Adrenal gland (tissue), 12 donors: ENCODE measurements around the gene ATXN7. TPM values are rescaled to one million over a fixed set of nuclear protein-coding genes. Genes with fewer than 3 reads are reported as not detected.
A peak's percentile ranks its signal among the peaks of the same experiment; 100 is the strongest.

Experiments used
- DNase-seq, 7 donors: peaks; one replicate each; pipeline ENCODE4 v3.0.0-alpha.2; 2019 to 2020
- H3K27ac ChIP-seq, 5 donors: fragments of 200-600 bp; sonication (generic) in 4 of 5; 1 replicate in 3 of 5; 2 replicates in 2 of 5; pipeline versions ENCODE4 v1.5.1 to v1.8.0; 2016 to 2020; ENCODE audit warnings: mild to moderate bottlenecking in 1 of 5
- H3K27me3 ChIP-seq: fragments of 200-600 bp; 2 replicates; pipeline ENCODE4 v1.8.0; 2021
- H3K36me3 ChIP-seq, 2 donors: fragments of 200-600 bp; replicated peaks in 1 of 2; 1 replicate in 1 of 2; 2 replicates in 1 of 2; pipeline versions ENCODE4 v1.5.1 to v1.8.0; 2018 to 2022
- H3K4me1 ChIP-seq, 2 donors: fragments of 200-600 bp; replicated peaks in 1 of 2; 1 replicate in 1 of 2; 2 replicates in 1 of 2; pipeline versions ENCODE4 v1.5.1 to v1.8.0; 2018 to 2021
- H3K4me3 ChIP-seq, 4 donors: fragments of 200-600 bp; sonication (generic) in 3 of 4; one replicate each; pipeline ENCODE4 v1.5.1; 2016 to 2018
- H3K9me3 ChIP-seq, 3 donors: fragments of 200-600 bp; sonication (generic) in 1 of 3; replicated peaks in 1 of 3; 1 replicate in 2 of 3; 2 replicates in 1 of 3; pipeline versions ENCODE4 v1.5.1 to v1.8.0; 2016 to 2021
- POLR2A ChIP-seq, 2 donors: fragments of 450-650 bp; IDR thresholded peaks; one replicate each; pipeline ENCODE4 v1.6.1; 2017; ENCODE audit warnings: antibody characterized with exemption in 2 of 2, mild to moderate bottlenecking in 2 of 2, moderate library complexity in 1 of 2
- WGBS, 4 donors: extraction: QIAGEN DNeasy Blood & Tissue Kit in 2 of 4; methylation state at CpG; one replicate each; pipeline versions ENCODE4 v1.1.5 to v1.1.7; 2013 to 2017; 5-methylcytosine and 5-hydroxymethylcytosine counted together
- intact Hi-C, 2 donors: fragments of 100-400 bp; cut with DNase I; formaldehyde crosslinking; loops; one replicate each; pipeline versions ENCODE4 v1.14.1 to v1.15.0; 2022 to 2023
- polyA plus RNA-seq, 3 donors: library from polyadenylated mRNA; stranded (reverse); fragments of 200-250 nt in 2 of 3; fragments of 350-450 nt in 1 of 3; fragmentation: Illumina TruSeq in 1 of 3; extraction: RNeasy Lipid Tissue Mini Kit (QIAGEN cat#74804) in 1 of 3; gene quantifications; one replicate each; pipeline ENCODE4 v1.2.3, GENCODE V29; 2013 to 2014
- total RNA-seq, 9 donors: library from RNA; depleted of rRNA in 4 of 9; stranded (reverse); fragments of >200 nt in 4 of 9; fragments of 120-200 nt in 1 of 9; fragmentation: NEBNext Ultra II Directional in 1 of 9; extraction: Animal tissue kit (Norgen Biotek cat#: 25700) in 1 of 9; gene quantifications; one replicate each; pipeline versions ENCODE4 v1.1.0 to v1.2.4, GENCODE V29; 2013 to 2023
- TF ChIP-seq, protein P1 (sequence below), 6 experiments: fragments of 450-650 bp in 4 of 6; fragments of 200-600 bp in 2 of 6; sonication (generic) in 1 of 6; IDR thresholded peaks; 1 replicate in 5 of 6; 2 replicates in 1 of 6; pipeline versions ENCODE4 v1.5.1 to v1.8.0; 2016 to 2021; ENCODE audit warnings: antibody characterized with exemption in 6 of 6, mild to moderate bottlenecking in 2 of 6, moderate library complexity in 1 of 6
- donor health status: healthy with polysubstance abuse.
- donor health status: Bipolar disorder and iron deficiency.
- donor health status: DM: yes; HTN: yes; CAD: no.
- donor health status: DM: no; HTN: no; CAD: no.
- donor health status: DM: no; HTN: no; CAD: no.
- donor health status: DM: yes; HTN: yes; CAD: no.

The ATXN7 gene
- total and polyA plus RNA-seq, 12 donors, result 4.1 to 27.3 (median 18.0) TPM

DNA sequence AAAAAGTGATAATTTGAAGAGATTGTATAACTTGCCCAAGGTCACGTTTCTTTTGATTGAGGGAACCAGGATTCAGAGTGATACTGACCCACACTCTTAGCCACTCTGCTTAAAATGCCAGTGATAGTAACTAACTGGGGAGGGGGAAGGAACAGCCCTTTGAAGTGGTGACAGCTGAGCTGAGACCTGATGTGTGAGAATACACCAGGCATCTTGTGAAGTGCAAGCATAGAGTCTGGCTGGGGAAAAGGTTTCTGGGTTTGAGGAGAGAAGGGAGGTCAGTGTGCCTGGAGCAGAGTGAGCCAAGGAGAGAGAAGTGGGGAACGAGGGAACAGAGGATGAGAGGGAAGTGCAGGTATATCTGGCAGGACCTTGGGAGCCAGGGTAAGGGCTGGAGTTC, 83.9 kb downstream of the ATXN7 start:
- Histone ChIP-seq H3K9me3 (no peaks in the 10 kb centered on the region), H3K27ac (no peak overlapping the region), H3K4me1 (peaks cover 22 to 31% of the 10 kb centered on the region in 2 donors), H3K4me3 (no peak overlapping the region), H3K36me3 (no peaks in the 10 kb centered on the region), H3K27me3 (no peaks in the 10 kb centered on the region)
- no peak for DNase-seq
- WGBS, 4 donors, result 60 to 64% (median 63%) methylated on average over 2 of the region's 2 CpGs
- intact Hi-C loops, result no loop called here
- no peak for TF ChIP-seq POLR2A (IDR thresholded peaks at IDR 0.05)
- TF ChIP-seq, protein P1, sequence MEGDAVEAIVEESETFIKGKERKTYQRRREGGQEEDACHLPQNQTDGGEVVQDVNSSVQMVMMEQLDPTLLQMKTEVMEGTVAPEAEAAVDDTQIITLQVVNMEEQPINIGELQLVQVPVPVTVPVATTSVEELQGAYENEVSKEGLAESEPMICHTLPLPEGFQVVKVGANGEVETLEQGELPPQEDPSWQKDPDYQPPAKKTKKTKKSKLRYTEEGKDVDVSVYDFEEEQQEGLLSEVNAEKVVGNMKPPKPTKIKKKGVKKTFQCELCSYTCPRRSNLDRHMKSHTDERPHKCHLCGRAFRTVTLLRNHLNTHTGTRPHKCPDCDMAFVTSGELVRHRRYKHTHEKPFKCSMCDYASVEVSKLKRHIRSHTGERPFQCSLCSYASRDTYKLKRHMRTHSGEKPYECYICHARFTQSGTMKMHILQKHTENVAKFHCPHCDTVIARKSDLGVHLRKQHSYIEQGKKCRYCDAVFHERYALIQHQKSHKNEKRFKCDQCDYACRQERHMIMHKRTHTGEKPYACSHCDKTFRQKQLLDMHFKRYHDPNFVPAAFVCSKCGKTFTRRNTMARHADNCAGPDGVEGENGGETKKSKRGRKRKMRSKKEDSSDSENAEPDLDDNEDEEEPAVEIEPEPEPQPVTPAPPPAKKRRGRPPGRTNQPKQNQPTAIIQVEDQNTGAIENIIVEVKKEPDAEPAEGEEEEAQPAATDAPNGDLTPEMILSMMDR (IDR thresholded peaks at IDR 0.05), result no peak

DNA sequence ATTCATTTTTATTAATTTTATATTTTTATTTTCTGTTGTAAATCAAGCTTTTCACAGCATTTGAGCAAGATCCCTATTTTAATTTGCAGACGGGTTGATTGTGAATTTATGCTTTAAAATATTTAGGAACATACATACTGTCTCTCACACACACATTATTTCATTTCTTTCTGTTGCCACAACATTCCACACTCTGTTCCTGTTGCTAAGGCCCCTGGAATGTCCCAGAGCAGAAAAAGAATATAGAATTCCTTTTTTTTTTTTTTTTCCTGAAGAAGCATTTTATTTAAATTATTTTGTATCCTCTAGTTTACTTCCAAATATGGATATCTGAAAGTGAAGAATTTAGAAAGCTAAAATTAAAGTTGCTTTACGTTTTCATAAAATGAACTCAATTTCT, 85.3 kb downstream of the ATXN7 start:
- Histone ChIP-seq H3K27ac (no peak overlapping the region), H3K27me3 (no peaks in the 10 kb centered on the region), H3K4me3 (no peak overlapping the region), H3K36me3 (no peaks in the 10 kb centered on the region), H3K4me1 (peaks cover 22 to 31% of the 10 kb centered on the region in 2 donors), H3K9me3 (no peaks in the 10 kb centered on the region)
- intact Hi-C loops, result no loop called here
- no peak for DNase-seq
- WGBS, 4 donors, result 79 to 89% (median 85%) methylated on average over 2 of the region's 2 CpGs
- TF ChIP-seq POLR2A (IDR thresholded peaks at IDR 0.05), result no peak
- TF ChIP-seq, protein P1 (IDR thresholded peaks at IDR 0.05), result no peak

DNA sequence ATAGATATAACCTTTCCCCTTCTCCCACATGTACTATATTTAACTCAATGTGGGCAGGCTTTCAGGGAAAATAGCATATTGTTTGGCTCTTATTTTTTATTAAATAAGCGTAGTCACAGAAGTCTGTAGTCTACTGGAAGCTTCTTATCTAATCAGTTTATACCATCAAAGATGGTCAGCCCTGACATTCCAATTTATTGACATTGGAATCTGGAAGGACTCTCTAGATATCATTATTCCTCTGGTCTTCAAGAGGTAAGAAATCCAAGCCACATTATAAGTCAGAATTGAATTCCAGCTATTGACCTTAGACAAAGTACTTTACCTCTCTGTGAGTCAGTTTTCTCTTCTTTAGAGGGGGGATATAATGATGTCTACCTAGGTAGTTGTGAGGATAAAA, 87.0 kb downstream of the ATXN7 start:
- Histone ChIP-seq H3K27me3 (no peaks in the 10 kb centered on the region), H3K4me1 (peaks cover 15 to 21% of the 10 kb centered on the region in 2 donors), H3K9me3 (no peaks in the 10 kb centered on the region), H3K4me3 (no peak overlapping the region), H3K27ac (no peak overlapping the region), H3K36me3 (no peaks in the 10 kb centered on the region)
- intact Hi-C loops, result no loop called here
- DNase-seq, result no peak
- no peak for TF ChIP-seq POLR2A (IDR thresholded peaks at IDR 0.05)
- TF ChIP-seq, protein P1 (IDR thresholded peaks at IDR 0.05), result no peak
- 32 to 44% (median 42%) methylated on average over 1 of the region's 1 CpG for WGBS, 4 donors

DNA sequence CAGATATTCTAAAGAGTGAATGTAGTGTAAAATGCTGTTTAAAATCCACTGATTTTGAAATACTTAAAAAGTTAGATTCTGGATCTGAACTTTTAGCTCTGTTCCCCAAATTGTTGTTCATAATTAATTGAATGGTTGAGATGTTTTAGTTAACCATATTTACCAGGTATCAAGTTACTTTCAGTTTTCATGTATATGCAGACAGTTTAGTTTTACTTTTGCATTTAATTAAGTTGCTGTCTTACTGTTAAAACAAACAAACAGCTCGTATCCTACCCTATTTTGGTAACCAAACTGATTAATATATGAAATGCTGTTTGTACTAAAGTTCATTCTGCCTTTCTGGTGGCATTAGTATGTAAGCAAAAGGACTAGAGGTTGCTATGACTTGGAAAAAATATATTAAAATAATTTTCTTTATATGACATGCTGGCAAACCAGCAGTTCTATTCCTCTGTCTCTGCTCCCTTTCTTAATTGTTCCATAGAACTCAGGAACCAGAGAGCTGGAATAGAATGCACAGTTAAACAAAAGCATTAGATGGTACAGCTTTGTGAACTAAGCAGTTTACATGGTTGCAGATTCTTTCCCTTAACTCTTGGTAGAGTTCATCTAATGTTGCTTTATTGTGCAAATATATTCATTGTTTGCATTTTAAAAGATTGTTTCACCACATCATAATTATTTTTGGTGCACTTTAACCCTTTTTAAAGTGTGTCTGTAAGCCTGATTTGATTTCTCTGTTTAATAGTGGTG, 88.0 kb downstream of the ATXN7 start:
- Histone ChIP-seq H3K36me3 (no peaks in the 10 kb centered on the region), H3K4me1 (peaks cover 11 to 20% of the 10 kb centered on the region in 2 donors), H3K27ac (peak overlapping the region in 1 of 5 donors; percentile 21), H3K4me3 (no peak overlapping the region), H3K27me3 (no peaks in the 10 kb centered on the region), H3K9me3 (no peaks in the 10 kb centered on the region)
- intact Hi-C loops, result no loop called here
- no peak for DNase-seq
- WGBS, 4 donors, result 19 to 49% (median 41%) methylated on average over 1 of the region's 1 CpG
- TF ChIP-seq POLR2A (IDR thresholded peaks at IDR 0.05), result no peak

DNA sequence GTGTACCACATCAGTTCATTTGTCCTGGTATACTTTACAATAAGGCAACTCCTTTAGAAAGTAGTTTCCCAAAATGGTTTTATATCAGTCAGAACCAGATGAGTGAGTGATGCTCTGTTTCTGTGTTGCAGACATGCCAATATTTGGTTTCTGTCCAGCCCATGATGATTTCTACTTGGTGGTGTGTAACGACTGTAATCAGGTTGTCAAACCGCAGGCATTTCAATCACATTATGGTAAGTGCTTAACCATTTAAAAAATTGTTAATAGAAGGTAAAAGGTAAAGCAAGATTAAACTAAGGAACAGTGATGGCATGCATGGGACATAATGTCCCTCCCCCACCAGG, 88.6 kb downstream of the ATXN7 start:
- no peak overlapping the region for H3K4me3 ChIP-seq
- no peaks in the 10 kb centered on the region for H3K9me3 ChIP-seq
- H3K36me3 ChIP-seq, result no peaks in the 10 kb centered on the region
- peaks cover 11 to 20% of the 10 kb centered on the region in 2 donors for H3K4me1 ChIP-seq
- WGBS, 4 donors, result 79 to 89% (median 85%) methylated on average over 2 of the region's 2 CpGs
- intact Hi-C loops, result no loop called here
- H3K27me3 ChIP-seq, result no peaks in the 10 kb centered on the region
- H3K27ac ChIP-seq, result no peak overlapping the region
- no peak for DNase-seq
- TF ChIP-seq POLR2A (IDR thresholded peaks at IDR 0.05), result no peak
- TF ChIP-seq, protein P1 (IDR thresholded peaks at IDR 0.05), result no peak
